Measurements from ENCODE around the gene RBFOX2.

Gene RBFOX2

GRCh38 chr22:35870517-35871293, 157.9 kb downstream of the RBFOX2 start:
- no peak for DNase-seq (ENCODE audit: low read depth in 2 of 2, low spot score in 1 of 2)

GRCh38 chr22:35868938-35869337, 159.7 kb downstream of the RBFOX2 start:
- no peak for DNase-seq (ENCODE audit: low read depth in 2 of 2, low spot score in 1 of 2)

GRCh38 chr22:35866651-35867050, 162.0 kb downstream of the RBFOX2 start:
- DNase-seq (ENCODE audit: low read depth in 2 of 2, low spot score in 1 of 2) = no peak

GRCh38 chr22:35864545-35865165, 164.0 kb downstream of the RBFOX2 start:
- DNase-seq (ENCODE audit: low read depth in 2 of 2, low spot score in 1 of 2) = no peak

- DNase-seq (ENCODE audit: low read depth in 2 of 2, low spot score in 1 of 2) = no peak
Observed at GRCh38 chr22:35863432-35863831, 165.2 kb downstream of the RBFOX2 start.

GRCh38 chr22:35862697-35863096, 165.9 kb downstream of the RBFOX2 start:
- DNase-seq (ENCODE audit: low read depth in 2 of 2, low spot score in 1 of 2) = no peak

GRCh38 chr22:35861451-35861850, 167.2 kb downstream of the RBFOX2 start:
- DNase-seq (ENCODE audit: low read depth in 2 of 2, low spot score in 1 of 2) = no peak

- no peak for DNase-seq (ENCODE audit: low read depth in 2 of 2, low spot score in 1 of 2)
Observed at GRCh38 chr22:35860837-35861236, 167.8 kb downstream of the RBFOX2 start.

GRCh38 chr22:35860087-35860733, 168.4 kb downstream of the RBFOX2 start:
- DNase-seq (ENCODE audit: low read depth in 2 of 2, low spot score in 1 of 2) = no peak

GRCh38 chr22:35854334-35854733, 174.3 kb downstream of the RBFOX2 start:
- no peak for DNase-seq (ENCODE audit: low read depth in 2 of 2, low spot score in 1 of 2)

- no peak for DNase-seq (ENCODE audit: low read depth in 2 of 2, low spot score in 1 of 2)
Observed at GRCh38 chr22:35852076-35852475, 176.5 kb downstream of the RBFOX2 start.

- DNase-seq (ENCODE audit: low read depth in 2 of 2, low spot score in 1 of 2) = no peak
Observed at GRCh38 chr22:35850831-35851230, 177.8 kb downstream of the RBFOX2 start.

- DNase-seq (ENCODE audit: low read depth in 2 of 2, low spot score in 1 of 2) = no peak
Observed at GRCh38 chr22:35846804-35847203, 181.8 kb downstream of the RBFOX2 start.

GRCh38 chr22:35844886-35845285, 183.7 kb downstream of the RBFOX2 start:
- DNase-seq (ENCODE audit: low read depth in 2 of 2, low spot score in 1 of 2) = no peak

- DNase-seq (ENCODE audit: low read depth in 2 of 2, low spot score in 1 of 2) = no peak
Observed at GRCh38 chr22:35842954-35843353, 185.7 kb downstream of the RBFOX2 start.

- DNase-seq (ENCODE audit: low read depth in 2 of 2, low spot score in 1 of 2) = no peak
Observed at GRCh38 chr22:35842519-35842913, 186.1 kb downstream of the RBFOX2 start.

GRCh38 chr22:35841907-35842518, 186.6 kb downstream of the RBFOX2 start:
- DNase-seq (ENCODE audit: low read depth in 2 of 2, low spot score in 1 of 2) = no peak

- DNase-seq (ENCODE audit: low read depth in 2 of 2, low spot score in 1 of 2) = no peak
Observed at GRCh38 chr22:35840302-35840739, 188.3 kb downstream of the RBFOX2 start.

GRCh38 chr22:35839841-35840301, 188.8 kb downstream of the RBFOX2 start:
- no peak for DNase-seq (ENCODE audit: low read depth in 2 of 2, low spot score in 1 of 2)

GRCh38 chr22:35838855-35839576, 189.6 kb downstream of the RBFOX2 start:
- no peak for DNase-seq (ENCODE audit: low read depth in 2 of 2, low spot score in 1 of 2)

All from stimulated activated CD8-positive, alpha-beta memory T cell treated with anti-CD3 and anti-CD28 coated beads, Interleukin-4, amount 100 ng/mL, for 1 hour (primary cell).